UCSD-AML1 (cell line): ENCODE data around the gene CLN6.
"Not testable (repeated sequence)": the region's sequence is repeated elsewhere in the genome, so short reads cannot be mapped to it uniquely, and the experiment has no call there.

Experiments
- DNase-seq: peaks from one replicate; lab custom pipeline; 2025; ENCODE audit not compliant: unreplicated experiment; lab: John Stamatoyannopoulos, UW

The CLN6 gene

GRCh38 chr15:68192117-68192516 is 37.4 kb downstream of the CLN6 start:
- DNase-seq: no peak

GRCh38 chr15:68191555-68191954 is 38.0 kb downstream of the CLN6 start:
- no peak for DNase-seq

GRCh38 chr15:68190048-68190447 is 39.5 kb downstream of the CLN6 start:
- DNase-seq: no peak

- DNase-seq: no peak
These were observed 40.9 kb downstream of the CLN6 start for GRCh38 chr15:68188647-68189046.

GRCh38 chr15:68187559-68187958 is 42.0 kb downstream of the CLN6 start:
- DNase-seq: no peak

GRCh38 chr15:68186671-68187397 is 42.7 kb downstream of the CLN6 start:
- DNase-seq: no peak

GRCh38 chr15:68184616-68185480 is 44.7 kb downstream of the CLN6 start:
- DNase-seq: no peak

- no peak for DNase-seq
These were observed 45.8 kb downstream of the CLN6 start for GRCh38 chr15:68183616-68184315.

GRCh38 chr15:68177742-68178141 is 51.8 kb downstream of the CLN6 start:
- DNase-seq: no peak

- no peak for DNase-seq
These were observed 52.9 kb downstream of the CLN6 start for GRCh38 chr15:68176601-68177000.

- no peak for DNase-seq
These were observed 54.0 kb downstream of the CLN6 start for GRCh38 chr15:68175526-68175925.

- DNase-seq: no peak
These were observed 56.4 kb downstream of the CLN6 start for GRCh38 chr15:68173119-68173518.

GRCh38 chr15:68172037-68172436 is 57.5 kb downstream of the CLN6 start:
- not testable (repeated sequence) for DNase-seq

- DNase-seq: no peak
These were observed 62.7 kb downstream of the CLN6 start for GRCh38 chr15:68166847-68167246.

- no peak for DNase-seq
These were observed 66.3 kb downstream of the CLN6 start for GRCh38 chr15:68163191-68163590.

- DNase-seq: no peak
These were observed 71.4 kb downstream of the CLN6 start for GRCh38 chr15:68158046-68158628.

- DNase-seq: no peak
These were observed 72.5 kb downstream of the CLN6 start for GRCh38 chr15:68157074-68157473.
